NCI-H1092 treated with DMSO at 0.1 percent for 48 hours (cell line): ENCODE measurements around the gene GJA4.
"Not testable (repeated sequence)": the region's sequence is repeated elsewhere in the genome, so short reads cannot be mapped to it uniquely, and the experiment has no call there.

Experiments used
- DNase-seq: peaks from one replicate; lab custom pipeline; 2025; lab: John Stamatoyannopoulos, UW

GJA4 gene

DNA sequence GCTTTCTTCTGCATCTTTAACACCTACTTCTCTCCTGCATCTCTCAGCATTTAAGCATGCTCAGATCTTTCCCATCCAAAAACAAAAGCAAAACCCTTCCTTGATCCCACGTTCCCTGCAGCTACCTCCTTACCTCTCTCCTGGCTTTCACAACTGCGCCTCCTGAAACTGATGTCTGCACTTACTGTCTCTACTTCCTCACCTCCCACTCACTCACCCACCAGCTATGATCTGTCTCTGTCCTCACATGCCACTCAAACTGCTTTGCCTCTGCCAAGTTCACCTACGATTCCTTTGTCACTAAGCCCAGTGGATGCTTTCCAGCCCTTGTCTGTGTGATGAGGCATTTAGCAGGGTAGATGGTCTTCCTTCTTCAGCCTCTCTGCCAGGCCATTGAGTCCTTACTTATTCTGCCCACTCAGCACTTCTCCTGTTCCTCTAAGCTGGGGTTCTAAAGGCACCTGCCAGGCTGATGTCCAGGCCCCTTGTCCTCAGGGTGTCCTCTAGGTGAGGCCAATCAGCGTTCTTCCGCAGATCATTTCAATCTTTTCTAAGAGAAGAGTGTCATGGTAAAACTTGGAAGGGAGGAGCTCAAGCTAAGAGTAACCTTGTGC is 21.8 kb upstream of the GJA4 start:
- no peak for DNase-seq

DNA sequence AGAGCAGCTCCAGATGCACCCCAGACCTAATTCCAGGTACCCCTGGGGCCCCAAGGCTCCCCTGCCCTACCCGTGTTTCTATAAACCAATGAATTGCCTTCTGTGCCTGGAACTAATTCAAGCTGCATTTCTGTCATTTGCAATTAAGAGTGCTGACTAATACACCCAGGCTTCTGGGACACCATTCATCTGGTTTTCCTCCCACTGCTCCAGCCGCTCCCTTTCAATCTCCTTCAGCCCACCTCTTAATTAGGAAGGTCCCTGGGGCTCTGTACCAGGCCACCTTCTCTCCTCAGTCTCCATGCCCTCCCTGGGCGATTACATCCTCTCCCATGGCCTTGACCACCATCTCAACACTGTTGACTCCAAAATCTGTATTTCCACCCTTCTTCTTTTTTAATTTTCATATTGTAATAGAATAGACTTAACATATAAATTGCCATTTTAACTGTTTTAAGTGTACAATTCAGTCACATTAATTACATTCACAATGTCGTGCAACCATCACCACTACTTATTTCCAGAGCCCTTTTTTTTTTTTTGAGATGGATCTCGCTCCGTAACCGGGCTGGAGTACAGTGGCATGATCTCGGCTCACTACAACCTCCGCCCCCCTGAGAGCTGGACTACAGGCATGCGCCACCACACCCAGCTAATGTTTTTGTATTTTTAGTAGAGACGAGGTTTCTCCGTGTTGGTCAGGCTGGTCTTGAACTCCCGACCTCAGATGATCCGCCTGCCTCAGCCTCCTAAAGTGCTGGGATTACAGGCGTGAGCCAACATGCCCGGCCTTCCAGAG is 21.0 kb upstream of the GJA4 start:
- no peak for DNase-seq

DNA sequence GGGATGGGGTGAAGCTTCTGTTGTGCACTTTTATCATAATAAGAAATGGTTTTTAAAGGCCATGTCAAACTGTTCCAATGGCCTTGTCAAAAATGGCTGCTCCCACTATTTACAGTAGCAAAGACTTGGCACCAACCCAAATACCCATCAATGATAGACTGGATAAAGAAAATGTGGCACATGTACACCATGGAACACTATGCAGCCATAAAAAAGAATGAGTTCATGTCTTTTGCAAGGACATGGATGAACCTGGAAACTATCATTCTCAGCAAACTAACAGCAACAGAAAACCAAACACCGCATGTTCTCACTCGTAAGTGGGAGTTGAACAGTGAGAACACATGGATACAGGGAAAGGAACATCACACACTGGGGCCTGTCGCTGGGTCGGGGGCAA is 19.7 kb upstream of the GJA4 start:
- DNase-seq: not testable (repeated sequence)

DNA sequence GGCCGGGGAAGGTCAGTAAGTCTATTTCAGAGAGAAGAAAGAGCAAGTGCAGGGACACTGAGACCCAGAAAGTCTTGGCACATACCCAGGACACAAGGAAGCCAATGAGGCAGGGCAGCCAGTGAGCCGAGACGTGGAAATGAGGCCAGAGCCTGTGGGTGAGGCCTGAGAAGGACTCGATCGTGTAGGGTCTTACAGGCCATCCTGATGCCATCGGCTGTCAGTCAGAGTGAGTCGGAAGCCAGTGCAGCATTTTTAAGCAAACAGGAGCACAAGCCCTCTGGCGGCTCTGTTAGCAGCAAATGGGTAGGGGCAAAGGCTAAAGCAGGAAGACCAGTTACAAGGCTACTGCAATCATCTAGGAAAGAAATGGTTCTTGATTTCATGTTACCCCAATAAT is 17.8 kb upstream of the GJA4 start:
- DNase-seq: no peak

DNA sequence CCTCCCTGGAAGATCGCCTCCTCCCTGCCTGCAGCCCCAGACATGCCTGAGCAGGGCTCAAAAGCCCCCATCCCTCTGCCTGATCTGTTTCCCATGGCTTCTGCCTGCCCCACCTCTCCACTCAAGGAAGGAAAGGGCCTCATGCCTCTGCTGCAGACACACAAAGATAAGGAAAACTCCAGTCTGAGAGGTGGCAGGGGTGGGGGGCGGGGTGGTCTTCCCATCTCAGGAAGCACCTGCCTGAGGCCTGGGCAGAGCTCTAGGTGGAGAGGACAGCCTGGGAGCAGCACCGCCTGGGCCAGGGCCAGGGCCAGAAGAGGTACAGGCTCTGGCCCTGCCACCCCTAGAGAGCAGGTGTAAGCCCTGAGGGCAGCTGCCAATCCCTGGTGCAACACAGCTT is 15.9 kb upstream of the GJA4 start:
- no peak for DNase-seq

DNA sequence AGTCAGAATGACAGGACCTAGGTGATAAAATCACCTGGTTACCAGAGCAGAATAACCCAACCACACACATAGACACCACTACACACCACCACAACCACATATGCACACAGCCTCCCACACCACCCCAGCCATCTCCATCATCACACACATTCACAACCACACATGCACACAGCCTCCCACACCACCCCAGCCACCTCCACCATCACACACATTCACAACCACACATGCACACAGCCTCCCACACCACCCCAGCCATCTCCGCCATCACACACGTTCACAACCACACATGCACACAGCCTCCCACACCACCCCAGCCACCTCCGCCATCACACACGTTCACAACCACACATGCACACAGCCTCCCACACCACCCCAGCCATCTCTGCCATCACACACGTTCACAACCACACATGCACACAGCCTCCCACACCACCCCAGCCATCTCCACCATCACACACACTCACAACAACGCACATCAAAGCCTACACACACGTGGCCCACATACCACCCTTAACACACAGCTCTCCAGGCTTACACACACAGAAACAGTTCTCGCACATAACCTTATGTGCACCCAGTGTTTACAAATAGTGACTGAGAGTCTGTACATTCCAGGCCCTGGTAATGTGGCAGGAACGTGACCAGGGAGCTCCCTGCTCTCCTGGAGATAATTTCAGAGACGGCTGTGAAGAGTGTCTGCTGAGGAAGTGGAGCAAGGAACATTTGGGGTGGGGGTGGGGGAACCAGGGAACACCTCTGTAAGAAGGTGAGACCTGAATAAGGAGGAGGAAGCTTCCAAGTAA is 15.1 kb upstream of the GJA4 start:
- no peak for DNase-seq

DNA sequence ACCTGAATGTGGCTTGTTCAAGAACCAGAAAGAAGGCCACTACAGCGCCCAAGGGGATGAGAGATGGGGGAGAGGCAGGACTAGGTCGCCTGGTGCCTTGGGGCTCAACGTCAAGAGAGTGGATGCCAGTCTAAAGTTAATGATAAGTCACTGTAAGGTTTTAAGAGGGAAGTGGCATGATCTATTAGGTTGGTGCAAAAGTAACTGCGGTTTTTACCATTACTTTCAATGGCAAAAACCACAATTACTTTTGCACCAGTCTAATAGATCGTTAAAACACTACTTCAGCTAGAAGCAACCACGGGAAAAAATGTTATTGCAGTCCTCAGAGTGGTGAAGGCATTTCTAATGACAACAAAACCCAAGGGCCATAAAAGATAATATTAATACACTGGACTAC is 14.4 kb upstream of the GJA4 start:
- DNase-seq: no peak

DNA sequence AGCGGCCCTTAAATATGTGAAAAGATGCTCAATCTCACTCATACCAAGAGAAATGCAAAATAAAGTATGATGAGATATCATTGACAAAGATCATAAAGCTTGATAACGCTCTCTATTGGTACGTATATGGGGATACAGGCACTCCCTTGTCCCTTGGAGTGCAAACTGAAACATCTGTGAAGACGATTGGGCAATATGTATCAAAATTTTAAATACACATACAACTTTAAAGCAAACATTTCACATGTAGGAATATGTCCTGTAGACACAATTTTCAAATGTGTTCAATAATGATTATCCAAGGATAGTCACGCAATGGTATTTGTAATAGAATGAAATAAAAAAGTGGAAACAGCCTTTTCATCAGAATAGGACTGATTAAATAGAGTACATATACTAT is 13.8 kb upstream of the GJA4 start:
- DNase-seq: no peak

DNA sequence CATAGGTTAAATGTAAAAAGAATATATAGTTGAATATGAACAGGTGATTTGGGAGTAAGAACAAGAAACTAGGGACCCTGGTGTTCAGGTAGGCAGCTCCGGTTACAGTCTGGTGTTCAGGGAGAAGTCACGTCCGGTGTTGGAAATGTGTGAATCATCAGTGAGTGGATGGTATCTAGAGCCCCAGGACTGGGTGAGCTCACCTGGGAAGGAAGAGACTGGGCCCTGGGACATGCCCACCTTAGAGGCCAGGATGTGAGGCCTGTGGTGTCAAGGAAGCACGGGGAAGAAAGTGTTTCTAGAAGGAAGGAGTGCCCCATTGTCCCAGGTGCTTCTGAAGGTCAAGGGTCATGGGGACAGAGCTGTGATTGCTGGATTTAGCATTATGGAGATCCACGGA is 13.3 kb upstream of the GJA4 start:
- no peak for DNase-seq

DNA sequence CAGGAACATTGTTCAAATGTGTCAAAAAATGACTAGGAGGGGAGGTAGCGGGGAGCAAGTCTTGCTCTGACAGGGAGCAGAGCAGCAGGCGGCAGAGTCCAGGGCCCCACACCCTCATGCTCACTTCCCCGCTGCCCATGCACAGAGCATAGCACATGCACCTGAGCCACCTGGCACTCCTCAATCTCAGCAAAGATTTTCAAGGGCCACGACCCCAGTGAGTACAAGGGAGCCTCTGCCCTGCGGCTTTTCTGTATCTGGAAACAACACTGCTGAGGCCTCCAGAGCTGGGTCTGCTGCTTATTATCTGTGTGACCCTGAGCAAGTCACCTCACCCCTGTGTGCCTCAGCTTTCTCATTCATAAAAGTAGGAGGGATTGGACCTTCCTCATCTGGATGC is 12.8 kb upstream of the GJA4 start:
- no peak for DNase-seq

DNA sequence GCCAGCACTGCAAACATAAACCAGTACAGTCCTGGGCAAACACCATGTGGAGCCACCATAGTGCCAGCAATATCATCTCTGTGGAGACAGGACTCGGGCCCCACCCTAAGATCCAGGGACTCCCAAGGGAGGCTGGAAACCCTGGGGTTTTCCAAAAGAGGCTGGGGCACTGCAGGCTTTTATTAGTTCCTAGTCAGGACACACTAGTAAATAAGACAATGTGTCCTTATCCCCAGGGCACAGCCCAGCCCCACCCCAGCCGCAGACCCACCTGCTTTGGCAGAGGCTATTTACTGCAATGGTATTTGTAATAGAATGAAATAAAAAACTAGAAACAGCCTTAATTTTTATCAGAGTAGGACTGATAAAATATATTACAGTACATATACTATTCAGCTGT is 12.3 kb upstream of the GJA4 start:
- DNase-seq: no peak

DNA sequence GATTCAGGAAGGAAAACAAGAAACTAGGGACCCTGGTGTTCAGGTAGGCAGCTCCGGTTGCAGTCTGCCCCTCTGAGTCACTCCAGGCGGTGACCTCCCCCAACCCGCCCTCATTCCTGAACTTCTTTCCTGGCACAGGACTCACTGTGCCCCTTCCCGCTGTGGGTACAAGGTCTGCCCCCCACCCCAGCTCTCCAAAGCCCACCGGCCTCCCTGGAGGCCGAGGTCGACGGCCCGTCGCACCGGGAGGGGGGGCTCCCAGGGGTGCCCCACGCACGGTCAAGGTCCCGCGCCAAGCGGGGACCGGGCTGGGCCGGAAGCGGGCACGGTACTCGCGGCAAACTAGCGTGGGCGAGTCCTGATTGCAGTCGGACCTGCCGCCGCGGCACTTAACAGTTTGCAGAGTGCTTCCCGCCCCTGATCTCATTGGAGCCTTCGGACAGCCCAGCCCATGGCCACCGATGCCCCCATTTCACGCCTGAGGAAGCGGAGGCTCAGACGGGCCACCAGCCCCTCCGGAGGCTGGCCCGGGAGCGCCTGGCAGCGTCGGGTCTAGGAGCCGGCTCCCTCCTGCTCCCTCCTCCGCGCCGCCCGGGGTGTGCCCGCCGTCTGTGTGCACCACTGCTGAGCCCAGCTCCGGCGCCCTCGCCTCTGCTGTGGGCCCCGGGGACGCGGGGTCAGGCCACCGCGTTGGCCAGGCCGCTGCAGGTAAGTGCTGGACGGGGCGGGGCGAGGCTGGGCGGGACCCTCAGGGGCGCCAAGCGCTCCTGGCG is 11.5 kb upstream of the GJA4 start, which contains the start of gene GJB3:
Gene GJB3, plus strand, starts transcription at position 144 of the 773 bp plus-strand sequence. CDS start 3,549 bp downstream, outside the sequence.
- no peak for DNase-seq

DNA sequence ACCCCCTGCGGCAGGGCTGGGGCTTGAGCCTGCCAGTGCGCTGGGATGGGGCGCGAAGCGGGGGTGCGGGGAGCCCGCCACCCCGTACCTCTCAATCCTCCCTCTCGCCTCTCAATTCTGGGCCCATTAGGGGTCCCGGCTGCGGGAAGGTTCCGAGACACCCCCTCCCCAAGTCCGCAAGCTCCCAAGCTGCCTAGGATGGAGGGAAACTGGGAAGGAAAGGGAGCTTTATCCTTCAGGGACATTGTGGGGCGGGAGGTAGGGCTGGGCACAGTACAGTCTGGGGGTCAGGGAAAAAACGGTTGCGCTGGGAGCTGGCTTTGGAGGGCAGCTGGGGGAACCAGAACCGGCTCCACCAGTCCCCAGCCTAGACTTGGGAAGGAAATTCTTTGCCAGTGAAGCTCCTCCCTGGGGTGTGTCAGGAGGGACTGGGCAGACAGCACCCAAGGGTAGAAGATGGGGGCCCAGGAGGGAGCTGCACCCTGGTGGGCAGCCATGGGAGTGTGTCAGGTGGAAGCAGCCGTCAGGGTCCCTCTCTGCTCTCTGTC is 10.9 kb upstream of the GJA4 start:
- no peak for DNase-seq

DNA sequence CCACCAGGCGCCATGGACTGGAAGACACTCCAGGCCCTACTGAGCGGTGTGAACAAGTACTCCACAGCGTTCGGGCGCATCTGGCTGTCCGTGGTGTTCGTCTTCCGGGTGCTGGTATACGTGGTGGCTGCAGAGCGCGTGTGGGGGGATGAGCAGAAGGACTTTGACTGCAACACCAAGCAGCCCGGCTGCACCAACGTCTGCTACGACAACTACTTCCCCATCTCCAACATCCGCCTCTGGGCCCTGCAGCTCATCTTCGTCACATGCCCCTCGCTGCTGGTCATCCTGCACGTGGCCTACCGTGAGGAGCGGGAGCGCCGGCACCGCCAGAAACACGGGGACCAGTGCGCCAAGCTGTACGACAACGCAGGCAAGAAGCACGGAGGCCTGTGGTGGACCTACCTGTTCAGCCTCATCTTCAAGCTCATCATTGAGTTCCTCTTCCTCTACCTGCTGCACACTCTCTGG is 8.0 kb upstream of the GJA4 start:
- DNase-seq: no peak

DNA sequence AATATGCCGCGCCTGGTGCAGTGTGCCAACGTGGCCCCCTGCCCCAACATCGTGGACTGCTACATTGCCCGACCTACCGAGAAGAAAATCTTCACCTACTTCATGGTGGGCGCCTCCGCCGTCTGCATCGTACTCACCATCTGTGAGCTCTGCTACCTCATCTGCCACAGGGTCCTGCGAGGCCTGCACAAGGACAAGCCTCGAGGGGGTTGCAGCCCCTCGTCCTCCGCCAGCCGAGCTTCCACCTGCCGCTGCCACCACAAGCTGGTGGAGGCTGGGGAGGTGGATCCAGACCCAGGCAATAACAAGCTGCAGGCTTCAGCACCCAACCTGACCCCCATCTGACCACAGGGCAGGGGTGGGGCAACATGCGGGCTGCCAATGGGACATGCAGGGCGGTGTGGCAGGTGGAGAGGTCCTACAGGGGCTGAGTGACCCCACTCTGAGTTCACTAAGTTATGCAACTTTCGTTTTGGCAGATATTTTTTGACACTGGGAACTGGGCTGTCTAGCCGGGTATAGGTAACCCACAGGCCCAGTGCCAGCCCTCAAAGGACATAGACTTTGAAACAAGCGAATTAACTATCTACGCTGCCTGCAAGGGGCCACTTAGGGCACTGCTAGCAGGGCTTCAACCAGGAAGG is 7.4 kb upstream of the GJA4 start:
- no peak for DNase-seq

DNA sequence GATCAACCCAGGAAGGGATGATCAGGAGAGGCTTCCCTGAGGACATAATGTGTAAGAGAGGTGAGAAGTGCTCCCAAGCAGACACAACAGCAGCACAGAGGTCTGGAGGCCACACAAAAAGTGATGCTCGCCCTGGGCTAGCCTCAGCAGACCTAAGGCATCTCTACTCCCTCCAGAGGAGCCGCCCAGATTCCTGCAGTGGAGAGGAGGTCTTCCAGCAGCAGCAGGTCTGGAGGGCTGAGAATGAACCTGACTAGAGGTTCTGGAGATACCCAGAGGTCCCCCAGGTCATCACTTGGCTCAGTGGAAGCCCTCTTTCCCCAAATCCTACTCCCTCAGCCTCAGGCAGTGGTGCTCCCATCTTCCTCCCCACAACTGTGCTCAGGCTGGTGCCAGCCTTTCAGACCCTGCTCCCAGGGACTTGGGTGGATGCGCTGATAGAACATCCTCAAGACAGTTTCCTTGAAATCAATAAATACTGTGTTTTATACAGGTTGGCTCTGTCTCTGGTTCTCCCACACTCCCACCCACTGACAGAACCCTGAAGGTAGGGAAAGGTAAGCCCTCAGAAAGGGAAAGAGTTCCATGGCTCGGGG is 6.8 kb upstream of the GJA4 start:
- DNase-seq: no peak

DNA sequence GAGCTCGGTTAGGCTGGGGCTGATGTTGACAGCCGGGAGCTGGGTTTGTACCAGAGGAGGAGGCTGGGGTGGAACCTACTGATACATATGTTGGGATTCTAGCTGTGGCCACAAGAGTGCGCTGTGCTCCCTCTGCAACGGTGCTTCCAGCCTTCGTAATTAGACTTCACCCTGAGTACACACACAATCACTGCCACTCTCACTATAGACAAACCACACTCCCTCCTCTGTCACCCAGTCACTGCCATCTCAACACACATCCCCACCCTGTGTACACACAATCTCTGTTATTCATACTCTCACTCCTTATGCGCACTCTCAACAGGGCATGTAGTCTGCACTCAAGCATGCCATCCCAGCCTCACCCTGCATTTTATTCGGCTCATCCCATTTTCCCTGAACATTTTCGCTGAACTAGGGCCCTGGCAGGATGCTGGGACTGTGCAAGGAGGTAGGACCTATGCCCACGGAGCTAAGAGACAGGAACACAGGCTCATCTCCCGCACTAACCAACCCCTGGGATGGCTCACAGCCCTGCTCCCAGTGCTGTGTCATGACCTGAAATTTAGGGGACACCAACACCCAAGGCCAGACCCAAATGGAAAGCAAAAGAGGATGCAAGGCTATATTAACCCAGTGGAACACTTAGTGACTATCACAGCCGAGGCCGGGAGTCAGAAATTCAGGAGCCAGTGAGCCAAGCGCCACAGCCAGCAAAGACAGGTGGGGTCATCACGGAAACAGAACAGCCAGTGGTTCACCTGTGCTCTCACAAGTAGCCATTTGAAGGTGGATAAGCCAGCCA is 6.1 kb upstream of the GJA4 start:
- peak; percentile 77 for DNase-seq

DNA sequence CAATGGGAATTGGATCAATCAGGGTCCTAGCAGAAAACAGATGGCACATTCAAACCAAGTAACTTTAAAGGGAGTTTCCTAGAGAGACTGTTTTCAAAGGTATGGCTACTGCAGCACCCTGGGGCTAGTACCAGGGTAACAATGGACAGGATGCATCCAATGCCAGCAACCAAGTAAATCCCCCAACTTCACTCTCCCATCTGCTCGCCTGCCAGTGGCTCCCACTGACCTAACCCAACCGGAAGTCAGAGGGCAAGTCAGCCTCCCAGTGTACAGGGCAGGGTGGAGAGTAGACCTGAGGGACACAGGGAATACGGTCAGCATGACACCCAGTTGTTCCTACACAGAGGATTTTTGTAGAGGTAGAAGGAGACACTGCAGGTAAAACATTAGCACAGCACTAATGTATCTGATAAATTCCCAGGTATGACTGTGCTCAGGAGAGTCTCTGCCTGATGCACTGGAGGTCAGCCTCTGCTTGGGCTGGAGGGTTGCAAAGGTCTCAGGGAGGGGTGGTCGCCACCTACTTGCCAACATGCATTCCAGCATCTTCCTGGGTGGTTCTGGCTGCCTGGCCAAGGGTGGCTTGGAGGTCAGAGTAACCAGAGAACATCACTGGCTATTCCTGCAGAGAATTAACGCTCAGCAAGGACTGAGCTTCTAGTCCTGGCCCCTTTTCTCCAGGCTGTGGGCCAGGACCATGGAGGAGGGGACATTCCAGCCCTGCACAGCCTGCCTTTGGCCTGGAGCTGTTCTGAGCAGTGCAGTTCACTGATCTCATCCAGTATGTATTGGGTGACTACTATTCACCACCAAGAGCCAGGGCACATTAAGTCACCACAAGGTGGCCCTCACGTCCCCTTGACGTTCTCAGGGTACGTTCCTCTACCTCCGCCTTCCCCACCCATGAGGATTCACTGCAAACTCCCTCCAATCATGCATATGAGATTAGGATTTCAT is 5.1 kb upstream of the GJA4 start:
- DNase-seq: no peak

DNA sequence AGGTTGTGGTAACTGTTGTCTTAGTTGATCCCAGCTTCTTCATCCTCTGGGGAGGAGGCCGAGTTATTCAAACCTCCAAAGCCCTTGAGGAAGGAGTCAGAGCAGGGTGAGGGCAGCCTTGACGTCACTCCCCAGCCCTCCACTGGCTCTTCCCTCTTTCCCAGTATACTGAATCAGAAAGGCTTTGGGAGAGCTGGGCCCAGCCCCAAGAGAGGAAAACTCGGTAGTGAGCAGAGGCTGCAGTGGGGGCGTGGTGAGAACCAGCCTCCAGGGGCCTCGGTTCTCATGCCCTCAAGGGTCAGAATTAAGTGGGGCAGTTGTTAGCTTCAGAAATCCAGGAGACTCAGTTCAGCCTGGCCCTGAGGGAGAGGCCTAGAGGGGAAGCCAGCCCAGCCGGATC is 1.8 kb upstream of the GJA4 start:
- no peak for DNase-seq
